T-helper 1 cell treated with Interleukin-12 subunit alpha and Interleukin-12 subunit beta and Interleukin-4 antibody, amounts not matched to agents 30 μg/mL and 1 μg/mL, for 36 hours (primary cell): ENCODE data around the gene SLC49A3.
"Not testable (repeated sequence)": the region's sequence is repeated elsewhere in the genome, so short reads cannot be mapped to it uniquely, and the experiment has no call there.

ENCODE experiments used
- H3K27ac Mint-ChIP-seq: one replicate; pipeline ENCODE4 v1.8.0; 2021; ENCODE audit warnings: mild to moderate bottlenecking, mixed read lengths
- H3K27me3 Mint-ChIP-seq: one replicate; pipeline ENCODE4 v1.8.0; 2021; ENCODE audit warnings: low read depth, mixed read lengths
- H3K36me3 Mint-ChIP-seq: one replicate; pipeline ENCODE4 v1.8.0; 2021; ENCODE audit warnings: low read depth, mixed read lengths
- H3K4me1 Mint-ChIP-seq: one replicate; pipeline ENCODE4 v1.8.0; 2021; ENCODE audit warnings: low read depth, mixed read lengths
- H3K4me3 Mint-ChIP-seq: one replicate; pipeline ENCODE4 v1.8.0; 2021; ENCODE audit warnings: mild to moderate bottlenecking, moderate library complexity, mixed read lengths
- H3K9me3 Mint-ChIP-seq: one replicate; pipeline ENCODE4 v1.8.0; 2021; ENCODE audit warnings: mixed read lengths

Gene SLC49A3

GRCh38 chr4:654871-655463, 34.0 kb downstream of the SLC49A3 start:
- Mint-ChIP-seq H3K9me3 (peaks cover 2% of the 10 kb centered on the region), H3K36me3 (no peaks in the 10 kb centered on the region), H3K4me3 (no peak overlapping the region), H3K4me1 (no peaks in the 10 kb centered on the region), H3K27me3 (no peaks in the 10 kb centered on the region), H3K27ac (no peak overlapping the region)

GRCh38 chr4:654503-654845, 34.5 kb downstream of the SLC49A3 start:
- Mint-ChIP-seq H3K4me1 (no peaks in the 10 kb centered on the region), H3K36me3 (no peaks in the 10 kb centered on the region), H3K27ac (no peak overlapping the region), H3K27me3 (no peaks in the 10 kb centered on the region), H3K9me3 (no peaks in the 10 kb centered on the region), H3K4me3 (no peak overlapping the region)

- Mint-ChIP-seq H3K36me3 (no peaks in the 10 kb centered on the region), H3K27ac (no peak overlapping the region), H3K4me3 (no peak overlapping the region)
Measured at GRCh38 chr4:653831-654502, 35.0 kb downstream of the SLC49A3 start.

GRCh38 chr4:653080-653821, 35.7 kb downstream of the SLC49A3 start:
- H3K36me3 Mint-ChIP-seq = no peaks in the 10 kb centered on the region
- H3K4me3 Mint-ChIP-seq = no peak overlapping the region
- no peaks in the 10 kb centered on the region for H3K9me3 Mint-ChIP-seq
- H3K27ac Mint-ChIP-seq = no peak overlapping the region
- H3K4me1 Mint-ChIP-seq = no peaks in the 10 kb centered on the region
- no peaks in the 10 kb centered on the region for H3K27me3 Mint-ChIP-seq

More at GRCh38 chr4:653831-654502, 35.0 kb downstream of the SLC49A3 start:
- H3K9me3 Mint-ChIP-seq = no peaks in the 10 kb centered on the region
- no peaks in the 10 kb centered on the region for H3K4me1 Mint-ChIP-seq
- no peaks in the 10 kb centered on the region for H3K27me3 Mint-ChIP-seq

GRCh38 chr4:651884-652642, 36.9 kb downstream of the SLC49A3 start:
- Mint-ChIP-seq H3K4me3 (no peak overlapping the region), H3K9me3 (no peaks in the 10 kb centered on the region), H3K36me3 (no peaks in the 10 kb centered on the region), H3K27ac (no peak overlapping the region), H3K27me3 (no peaks in the 10 kb centered on the region), H3K4me1 (no peaks in the 10 kb centered on the region)

GRCh38 chr4:650951-651883, 37.7 kb downstream of the SLC49A3 start:
- peaks cover 1% of the 10 kb centered on the region for H3K4me1 Mint-ChIP-seq
- peaks cover 4% of the 10 kb centered on the region for H3K27me3 Mint-ChIP-seq
- H3K27ac Mint-ChIP-seq = no peak overlapping the region
- no peaks in the 10 kb centered on the region for H3K36me3 Mint-ChIP-seq
- no peak overlapping the region for H3K4me3 Mint-ChIP-seq
- H3K9me3 Mint-ChIP-seq = peaks cover 1% of the 10 kb centered on the region

- H3K4me1 Mint-ChIP-seq = peaks cover 2% of the 10 kb centered on the region
- peaks cover 5% of the 10 kb centered on the region for H3K27me3 Mint-ChIP-seq
- H3K36me3 Mint-ChIP-seq = no peaks in the 10 kb centered on the region
- H3K9me3 Mint-ChIP-seq = peaks cover 8% of the 10 kb centered on the region
- no peak overlapping the region for H3K27ac Mint-ChIP-seq
- H3K4me3 Mint-ChIP-seq = no peak overlapping the region
Measured at GRCh38 chr4:650461-650860, 38.5 kb downstream of the SLC49A3 start.

GRCh38 chr4:649751-650310, 39.1 kb downstream of the SLC49A3 start:
- no peaks in the 10 kb centered on the region for H3K36me3 Mint-ChIP-seq
- no peak overlapping the region for H3K27ac Mint-ChIP-seq
- no peak overlapping the region for H3K4me3 Mint-ChIP-seq
- peaks cover 10% of the 10 kb centered on the region for H3K9me3 Mint-ChIP-seq
- H3K27me3 Mint-ChIP-seq = peaks cover 5% of the 10 kb centered on the region
- H3K4me1 Mint-ChIP-seq = peaks cover 2% of the 10 kb centered on the region

- Mint-ChIP-seq H3K27me3 (peaks cover 5% of the 10 kb centered on the region), H3K36me3 (no peaks in the 10 kb centered on the region), H3K4me1 (peaks cover 2% of the 10 kb centered on the region), H3K9me3 (peaks cover 12% of the 10 kb centered on the region), H3K4me3 (no peak overlapping the region), H3K27ac (no peak overlapping the region)
Measured at GRCh38 chr4:649293-649625, 39.7 kb downstream of the SLC49A3 start.

GRCh38 chr4:648579-649292, 40.2 kb downstream of the SLC49A3 start:
- Mint-ChIP-seq H3K9me3 (peaks cover 12% of the 10 kb centered on the region), H3K27ac (no peak overlapping the region), H3K36me3 (no peaks in the 10 kb centered on the region), H3K27me3 (peaks cover 5% of the 10 kb centered on the region), H3K4me1 (peaks cover 2% of the 10 kb centered on the region), H3K4me3 (no peak overlapping the region)

- Mint-ChIP-seq H3K36me3 (no peaks in the 10 kb centered on the region), H3K27me3 (peaks cover 5% of the 10 kb centered on the region), H3K27ac (no peak overlapping the region), H3K4me3 (no peak overlapping the region), H3K9me3 (peaks cover 15% of the 10 kb centered on the region), H3K4me1 (peaks cover 2% of the 10 kb centered on the region)
Measured at GRCh38 chr4:647481-647880, 41.5 kb downstream of the SLC49A3 start.

- peaks cover 5% of the 10 kb centered on the region for H3K27me3 Mint-ChIP-seq
- H3K4me1 Mint-ChIP-seq = peaks cover 2% of the 10 kb centered on the region
- peak overlapping the region; percentile 35 for H3K4me3 Mint-ChIP-seq
- H3K9me3 Mint-ChIP-seq = peaks cover 15% of the 10 kb centered on the region
- H3K36me3 Mint-ChIP-seq = no peaks in the 10 kb centered on the region
- H3K27ac Mint-ChIP-seq = peak overlapping the region; percentile 27
Measured at GRCh38 chr4:646460-646859, 42.5 kb downstream of the SLC49A3 start.

- H3K36me3 Mint-ChIP-seq, H3K27ac Mint-ChIP-seq, H3K4me1 Mint-ChIP-seq, H3K4me3 Mint-ChIP-seq, H3K27me3 Mint-ChIP-seq: not testable (repeated sequence)
- H3K9me3 Mint-ChIP-seq = peaks cover 20% of the 10 kb centered on the region
Measured at GRCh38 chr4:642366-642765, 46.6 kb downstream of the SLC49A3 start.
